Keratinocyte (primary cell): ENCODE measurements around the gene GRIP1.

Source experiments
- EZH2 ChIP-seq: IDR thresholded peaks from one replicate; pipeline ENCODE4 v1.6.1; 2012; ENCODE audit warnings: inconsistent platforms, mild to moderate bottlenecking, low read length, moderate library complexity
- TF ChIP-seq, protein P1 (sequence below), 3 experiments: IDR thresholded peaks in 1 of 3; conservative IDR thresholded peaks in 1 of 3; optimal IDR thresholded peaks in 1 of 3; 2 replicates in 2 of 3; 3 replicates in 1 of 3; pipeline versions ENCODE3 to v1.5.1; 2011; ENCODE audit warnings: low read length in 3 of 3, mild to moderate bottlenecking in 3 of 3, moderate library complexity in 2 of 3, control low read depth in 1 of 3, inconsistent platforms in 1 of 3; ENCODE audit not compliant: insufficient read depth in 2 of 3; ENCODE audit errors: extremely low read depth in 1 of 3

DNA sequence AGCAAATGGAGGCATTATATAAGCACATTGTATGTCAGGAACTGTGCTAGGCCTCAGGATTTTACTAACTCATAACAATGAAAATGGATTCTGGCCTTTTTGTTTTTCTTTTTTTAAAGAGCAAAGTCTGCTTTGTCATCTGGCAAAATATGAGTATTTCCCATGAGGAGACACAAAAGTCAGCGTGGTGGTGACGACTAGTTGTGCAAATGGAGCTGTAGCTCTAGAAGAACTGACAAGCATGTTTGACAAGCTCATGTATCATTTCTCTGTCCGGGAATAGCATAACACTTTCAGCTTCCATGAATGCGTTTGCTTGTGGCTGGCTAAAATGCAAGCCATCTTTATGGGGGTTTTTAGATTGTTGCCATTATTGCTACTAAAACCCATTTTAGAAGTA is 248.8 kb downstream of the GRIP1 start:
- TF ChIP-seq, protein P1, sequence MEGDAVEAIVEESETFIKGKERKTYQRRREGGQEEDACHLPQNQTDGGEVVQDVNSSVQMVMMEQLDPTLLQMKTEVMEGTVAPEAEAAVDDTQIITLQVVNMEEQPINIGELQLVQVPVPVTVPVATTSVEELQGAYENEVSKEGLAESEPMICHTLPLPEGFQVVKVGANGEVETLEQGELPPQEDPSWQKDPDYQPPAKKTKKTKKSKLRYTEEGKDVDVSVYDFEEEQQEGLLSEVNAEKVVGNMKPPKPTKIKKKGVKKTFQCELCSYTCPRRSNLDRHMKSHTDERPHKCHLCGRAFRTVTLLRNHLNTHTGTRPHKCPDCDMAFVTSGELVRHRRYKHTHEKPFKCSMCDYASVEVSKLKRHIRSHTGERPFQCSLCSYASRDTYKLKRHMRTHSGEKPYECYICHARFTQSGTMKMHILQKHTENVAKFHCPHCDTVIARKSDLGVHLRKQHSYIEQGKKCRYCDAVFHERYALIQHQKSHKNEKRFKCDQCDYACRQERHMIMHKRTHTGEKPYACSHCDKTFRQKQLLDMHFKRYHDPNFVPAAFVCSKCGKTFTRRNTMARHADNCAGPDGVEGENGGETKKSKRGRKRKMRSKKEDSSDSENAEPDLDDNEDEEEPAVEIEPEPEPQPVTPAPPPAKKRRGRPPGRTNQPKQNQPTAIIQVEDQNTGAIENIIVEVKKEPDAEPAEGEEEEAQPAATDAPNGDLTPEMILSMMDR (optimal IDR thresholded peaks at IDR 0.05 in 1 of 3, IDR thresholded peaks at IDR 0.05 in 1 of 3, conservative IDR thresholded peaks at IDR 0.05 in 1 of 3; ENCODE audit: extremely low read depth in 1 of 3, insufficient read depth in 2 of 3, low read length in 3 of 3), result no peak
- TF ChIP-seq EZH2, result no peak
